ENCODE data around the gene MYB.

The MYB gene

DNA sequence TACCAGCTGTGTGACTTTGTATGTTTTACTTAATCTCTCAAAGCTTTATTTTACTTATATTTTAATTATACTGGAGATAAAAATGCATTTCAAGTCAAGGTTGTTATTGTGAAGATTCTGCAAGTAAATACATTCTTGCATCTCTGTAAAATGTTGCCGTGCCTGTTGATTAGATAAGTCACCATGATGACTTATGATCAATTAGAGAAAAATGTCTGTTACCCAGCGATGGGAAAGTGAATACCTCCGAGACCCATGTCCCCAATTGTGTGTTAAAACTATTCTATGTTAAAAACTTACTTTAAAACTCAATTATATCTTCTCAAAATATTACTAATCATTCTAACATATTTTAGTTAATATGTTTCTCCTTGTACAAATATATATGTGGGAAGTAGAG lies 39.9 kb downstream of the MYB start:
- no peak overlapping the region for H3K4me3 ChIP-seq (ENCODE audit: low read depth, low read length)
- no peak for DNase-seq (ENCODE audit: low read depth)
- no peak for TF ChIP-seq CTCF (IDR thresholded peaks at IDR 0.05; ENCODE audit: low read depth, low read length, missing control alignments)

DNA sequence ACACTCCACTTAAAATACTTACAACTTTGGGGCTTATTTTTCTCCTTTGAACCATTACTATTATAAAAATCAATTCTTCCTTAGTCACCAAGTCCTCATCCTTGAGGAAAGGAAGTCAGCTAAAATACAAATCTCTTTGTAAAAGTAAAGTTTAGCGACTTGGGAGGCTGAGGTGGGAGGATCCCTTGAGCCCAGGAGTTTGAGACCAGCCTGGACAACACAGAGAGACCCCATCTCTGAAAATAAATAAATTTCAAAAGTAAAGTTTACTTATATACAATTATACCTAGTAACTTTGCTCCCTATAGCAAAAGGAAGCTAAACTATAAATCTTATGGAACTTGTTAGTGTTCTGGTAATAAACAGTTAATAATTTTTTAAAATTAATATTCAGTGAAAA lies 40.4 kb downstream of the MYB start:
- DNase-seq (ENCODE audit: low read depth) = no peak
- no peak overlapping the region for H3K4me3 ChIP-seq (ENCODE audit: low read depth, low read length)
- no peak for TF ChIP-seq CTCF (IDR thresholded peaks at IDR 0.05; ENCODE audit: low read depth, low read length, missing control alignments)

- no peak for DNase-seq (ENCODE audit: low read depth)
- H3K4me3 ChIP-seq (ENCODE audit: low read depth, low read length) = no peak overlapping the region
- no peak for TF ChIP-seq CTCF (IDR thresholded peaks at IDR 0.05; ENCODE audit: low read depth, low read length, missing control alignments)
Observed at GRCh38 chr6:135222623-135223022, 41.5 kb downstream of the MYB start.

DNA sequence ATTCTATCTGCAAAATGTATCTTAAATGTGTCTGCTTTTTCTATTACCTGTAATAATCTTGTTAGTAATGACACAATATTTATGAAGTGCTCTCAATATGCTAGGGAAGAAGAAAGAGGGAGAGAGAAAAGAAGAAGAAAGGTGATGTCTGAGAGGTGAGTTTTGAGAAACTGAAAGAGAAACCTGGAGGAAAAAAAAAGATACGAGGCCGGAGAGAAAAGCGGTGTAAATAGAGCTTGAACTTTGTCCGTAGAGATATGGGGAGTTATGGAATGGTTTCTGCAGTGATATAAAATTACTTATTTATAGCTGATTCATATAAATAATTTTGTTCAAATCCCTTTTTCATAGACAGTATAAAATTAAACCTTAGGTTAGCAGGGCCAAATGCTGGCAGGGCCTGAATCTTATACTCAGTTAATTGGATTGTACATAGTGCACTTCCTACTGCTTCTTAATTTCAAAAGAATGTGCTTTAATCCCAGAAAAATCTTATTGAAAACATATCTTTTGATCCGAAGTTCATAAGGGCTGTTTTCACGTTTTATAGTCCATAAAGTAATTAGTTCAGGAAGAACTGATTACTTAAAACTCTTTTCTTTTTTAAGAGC lies 43.0 kb downstream of the MYB start:
- H3K4me3 ChIP-seq (ENCODE audit: low read depth, low read length) = no peak overlapping the region
- no peak for TF ChIP-seq CTCF (IDR thresholded peaks at IDR 0.05; ENCODE audit: low read depth, low read length, missing control alignments)
- DNase-seq (ENCODE audit: low read depth) = no peak

DNA sequence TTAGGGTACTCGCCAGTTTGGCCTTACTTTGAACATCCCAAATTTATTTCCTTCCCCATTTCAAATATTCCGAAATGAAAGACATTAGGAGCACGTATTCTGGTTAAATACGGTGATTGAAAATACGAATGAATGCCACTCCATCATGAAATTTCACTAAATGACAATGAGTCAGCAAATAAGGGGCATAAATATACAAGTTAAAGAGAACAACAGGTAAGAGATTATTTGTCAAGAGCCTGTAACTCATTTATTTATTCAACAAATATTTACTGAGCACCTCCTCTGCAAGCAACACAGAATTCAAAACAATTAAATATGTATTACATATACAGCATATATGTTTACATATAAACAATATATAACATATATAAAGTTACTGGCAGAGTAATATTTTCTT lies 44.8 kb downstream of the MYB start:
- no peak for TF ChIP-seq CTCF (IDR thresholded peaks at IDR 0.05; ENCODE audit: low read depth, low read length, missing control alignments)
- DNase-seq (ENCODE audit: low read depth) = no peak

GRCh38 chr6:135226537-135226936 lies 45.4 kb downstream of the MYB start:
- no peak for TF ChIP-seq CTCF (IDR thresholded peaks at IDR 0.05; ENCODE audit: low read depth, low read length, missing control alignments)
- DNase-seq (ENCODE audit: low read depth) = peak; percentile 57
- H3K4me3 ChIP-seq (ENCODE audit: low read depth, low read length) = no peak overlapping the region

More for the DNA sequence above, 44.8 kb downstream of the MYB start:
- no peak overlapping the region for H3K4me3 ChIP-seq (ENCODE audit: low read depth, low read length)

- no peak for DNase-seq (ENCODE audit: low read depth)
- H3K4me3 ChIP-seq (ENCODE audit: low read depth, low read length) = no peak overlapping the region
- TF ChIP-seq CTCF (IDR thresholded peaks at IDR 0.05; ENCODE audit: low read depth, low read length, missing control alignments) = no peak
Observed at GRCh38 chr6:135227349-135227748, 46.2 kb downstream of the MYB start.
